GM12878 (cell line): ENCODE measurements around the gene STAG1. TPM values are rescaled to one million over a fixed set of nuclear protein-coding genes. Genes with fewer than 3 reads are reported as not detected.
"Not testable (repeated sequence)": the region's sequence is repeated elsewhere in the genome, so short reads cannot be mapped to it uniquely, and the experiment has no call there.

ENCODE experiments used
- ATAC-seq: fragments of 200-7000 bp; cut with Tn5 transposase; 3 replicates; pipeline ENCODE4 v1.9.1; 2020; ENCODE audit warnings: mild to moderate bottlenecking, moderate library complexity
- BruUV-seq: library from RNA; stranded (reverse); fragments of 400-500 nt; replicated peaks from 2 replicates; lab custom pipeline; 2021; lab: Mats Ljungman, UMichigan
- CTCF ChIA-PET: fragments of 300-600 bp; sonication (Branson Sonifier 250); formaldehyde crosslinking; extraction: SDS; loops from one replicate; lab custom pipeline; 2021; ENCODE audit warnings: inconsistent platforms; lab: Yijun Ruan, JAX
- POLR2A ChIA-PET: fragments of 350-600 bp; formaldehyde crosslinking; extraction: SDS; loops from one replicate; lab custom pipeline; 2021; ENCODE audit warnings: inconsistent platforms; lab: Charles Lee
- RAD21 ChIA-PET: fragments of 300-600 bp; sonication (Branson Sonifier 250); formaldehyde crosslinking; loops from one replicate; lab custom pipeline; 2023; ENCODE audit warnings: antibody characterized with exemption; ENCODE audit not compliant: unreplicated experiment; lab: Charles Lee
- SMC1A ChIA-PET: fragments of 300-600 bp; sonication (Branson Sonifier 250); formaldehyde crosslinking; loops from one replicate; lab custom pipeline; 2023; ENCODE audit not compliant: unreplicated experiment, uncharacterized antibody; lab: Charles Lee
- DNase-seq: peaks from one replicate; pipeline ENCODE4 v3.0.0-alpha.2; 2011; ENCODE audit warnings: low read depth, low spot score
- FAIRE-seq: peaks from 3 replicates; lab custom pipeline; 2011; peaks lifted over from hg19 to GRCh38; lab: Jason Lieb, UNC
- H2AFZ ChIP-seq: 2 replicates; pipeline ENCODE4 v1.6.0; 2011; ENCODE audit warnings: low read depth, low read length, control low read depth; ENCODE audit not compliant: control insufficient read depth
- H3K27ac ChIP-seq: 2 replicates; pipeline ENCODE4 v1.5.1; 2011; ENCODE audit warnings: control low read depth; ENCODE audit not compliant: control insufficient read depth, insufficient read depth
- H3K27me3 ChIP-seq, 2 experiments: replicated peaks in 1 of 2; 2 replicates each; pipeline versions ENCODE4 v1.6.0 to v1.6.1; 2011; ENCODE audit warnings: low read length in 1 of 2; ENCODE audit not compliant: control insufficient read depth in 2 of 2, insufficient read depth in 2 of 2
- H3K36me3 ChIP-seq, 2 experiments: 2 replicates each; pipeline ENCODE4 v1.5.1; 2011; ENCODE audit warnings: low read length in 1 of 2; ENCODE audit not compliant: control insufficient read depth in 2 of 2, insufficient read depth in 2 of 2
- H3K4me1 ChIP-seq: 2 replicates; pipeline ENCODE4 v1.6.1; 2011; ENCODE audit warnings: mild to moderate bottlenecking, low read length, moderate library complexity, mixed read lengths; ENCODE audit not compliant: control insufficient read depth, insufficient read depth
- H3K4me2 ChIP-seq: 2 replicates; pipeline ENCODE4 v1.6.0; 2011; ENCODE audit warnings: control low read depth; ENCODE audit not compliant: control insufficient read depth, insufficient read depth
- H3K4me3 ChIP-seq: fragments of 200-600 bp; sonication (generic); 2 replicates; pipeline ENCODE4 v1.5.1; 2016
- H3K79me2 ChIP-seq: 2 replicates; pipeline ENCODE4 v1.6.0; 2011; ENCODE audit warnings: low read length; ENCODE audit not compliant: control insufficient read depth, insufficient read depth
- H3K9ac ChIP-seq: 2 replicates; pipeline ENCODE4 v1.8.0; 2011; ENCODE audit warnings: low read length, control low read depth, mixed read lengths; ENCODE audit not compliant: control insufficient read depth, insufficient read depth
- H3K9me3 ChIP-seq: replicated peaks from 3 replicates; pipeline ENCODE4 v1.5.1; 2011; ENCODE audit warnings: mild to moderate bottlenecking, low read length; ENCODE audit not compliant: control insufficient read depth, insufficient read depth
- H4K20me1 ChIP-seq: 2 replicates; pipeline ENCODE4 v1.6.0; 2011; ENCODE audit not compliant: control insufficient read depth, insufficient read depth
- JUNB ChIP-seq: IDR thresholded peaks from 2 replicates; pipeline ENCODE4 v1.6.1; 2016; ENCODE audit warnings: antibody characterized with exemption, mild to moderate bottlenecking
- NR2C2 ChIP-seq: IDR thresholded peaks from 2 replicates; pipeline ENCODE4 v1.6.1; 2011; ENCODE audit warnings: borderline replicate concordance, low read depth; ENCODE audit not compliant: control insufficient read depth, insufficient read length
- POU2F2 ChIP-seq: IDR thresholded peaks from 3 replicates; pipeline ENCODE4 v1.6.1; 2011; ENCODE audit warnings: low read depth, mild to moderate bottlenecking, low read length, borderline replicate concordance
- WGBS: methylation state at CpG from one replicate; pipeline ENCODE4 v1.1.6; 2016; ENCODE audit warnings: low lambda C conversion rate; ENCODE audit not compliant: insufficient replicate concordance, insufficient coverage; ENCODE audit errors: missing lambda C conversion rate; 5-methylcytosine and 5-hydroxymethylcytosine counted together
- in situ Hi-C: fragments of 300-500 bp; cut with MboI; formaldehyde crosslinking; loops from 9 replicates; pipeline ENCODE4 v1.14.3; 2018; ENCODE audit warnings: mixed read lengths
- intact Hi-C: fragments of 100-400 bp; cut with micrococcal nuclease; formaldehyde crosslinking; loops from one replicate; pipeline ENCODE4 v1.14.2; 2022; ENCODE audit not compliant: unreplicated experiment
- polyA plus RNA-seq, 11 experiments: library from polyadenylated mRNA; depleted of rRNA in 4 of 11; unstranded in 6 of 11; stranded (reverse) in 5 of 11; fragments of >200 nt; fragmentation: Nextera tagmentation in 4 of 11; fragmentation: Illumina TruSeq in 1 of 11; extraction: Ambion mirVana in 4 of 11; extraction: Trizol in 1 of 11; gene quantifications; 1 replicate in 1 of 11; 2 replicates in 10 of 11; pipeline versions ENCODE4 v1.2.1 to v1.2.3, GENCODE V29; 2011 to 2016; ENCODE audit warnings: inconsistent platforms in 2 of 11, missing spikeins in 2 of 11, low read depth in 1 of 11
- total RNA-seq, 4 experiments: library from RNA; depleted of rRNA in 3 of 4; stranded (reverse); fragments of >200 nt in 3 of 4; fragmentation: Illumina TruSeq in 1 of 4; extraction: Trizol in 1 of 4; gene quantifications; 2 replicates each; pipeline versions ENCODE4 v1.2.1 to v1.2.3, GENCODE V29; 2013 to 2021
- TF ChIP-seq, protein P1 (sequence below): fragments of 450-650 bp; IDR thresholded peaks from 2 replicates; pipeline ENCODE4 v1.6.1; 2017; ENCODE audit warnings: mild to moderate bottlenecking, moderate library complexity
- TF ChIP-seq, protein P2 (sequence below): fragments of 450-650 bp; IDR thresholded peaks from 2 replicates; pipeline ENCODE4 v1.6.1; 2018; ENCODE audit warnings: borderline replicate concordance, mild to moderate bottlenecking; ENCODE audit not compliant: partially characterized antibody

Gene STAG1
- total and polyA plus RNA-seq, 10 of the 15 experiments (the other 5 are each of a cell fraction or from before 2014, with no cell fraction given): 4.4 to 30.1 (median 20.2) TPM

DNA sequence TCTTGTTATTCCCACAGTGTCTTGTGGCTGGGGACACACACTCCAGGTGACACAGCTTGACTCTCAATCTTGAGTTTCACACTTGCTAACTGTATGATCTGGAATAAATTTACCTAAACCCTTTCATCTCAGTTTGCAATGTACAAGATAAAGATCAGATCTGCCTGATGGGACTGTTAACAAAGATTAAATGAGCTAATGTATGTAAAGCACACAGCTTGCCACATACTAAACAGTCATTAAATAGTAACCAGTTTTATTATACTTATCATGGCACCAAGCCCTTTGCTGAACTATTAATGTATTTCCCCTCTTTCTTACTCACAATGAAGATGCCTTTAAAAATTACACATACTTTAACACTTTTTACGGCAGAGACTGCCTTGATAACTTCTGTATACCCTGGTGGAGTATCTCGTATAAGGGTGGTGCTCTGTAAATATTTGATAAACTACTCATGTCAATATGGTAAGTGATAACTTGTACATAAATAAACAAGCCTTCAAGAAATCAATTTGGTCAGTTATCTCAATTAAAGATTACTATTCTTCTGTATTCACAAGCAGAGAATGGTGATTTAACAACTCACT, 184.5 kb downstream of the STAG1 start:
- ATAC-seq: no peak

DNA sequence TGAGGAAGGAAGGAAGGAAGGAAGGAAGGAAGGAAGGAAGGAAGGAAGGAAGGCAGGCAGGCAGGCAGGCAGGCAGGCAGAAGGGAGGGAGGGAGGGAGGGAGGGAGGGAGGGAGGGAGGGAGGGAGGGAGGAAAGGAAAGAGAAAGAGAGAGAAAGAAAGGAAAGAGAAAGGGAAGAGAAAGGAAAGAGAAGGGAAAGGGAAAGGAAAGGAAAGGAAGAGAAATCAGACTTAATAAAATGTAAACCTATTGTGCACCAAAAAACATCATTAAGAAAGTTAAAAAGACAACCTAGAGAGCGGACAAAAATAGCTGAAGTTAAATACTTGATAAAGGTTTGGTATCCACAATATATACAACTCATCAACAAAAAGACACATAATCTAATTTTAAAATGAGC, 187.2 kb downstream of the STAG1 start:
- in situ Hi-C loops, H3K27me3 ChIP-seq, POLR2A ChIA-PET, BruUV-seq, H3K9ac ChIP-seq, RAD21 ChIA-PET, H3K9me3 ChIP-seq, SMC1A ChIA-PET, ATAC-seq, H4K20me1 ChIP-seq, H3K79me2 ChIP-seq, H3K4me3 ChIP-seq, DNase-seq, CTCF ChIA-PET, intact Hi-C loops, FAIRE-seq, H3K27ac ChIP-seq, H3K36me3 ChIP-seq, H3K4me2 ChIP-seq, H2AFZ ChIP-seq, H3K4me1 ChIP-seq: not testable (repeated sequence)
- WGBS: 100% methylated on average over 1 of the region's 1 CpG

More for the DNA sequence above, 184.5 kb downstream of the STAG1 start:
- FAIRE-seq (no peak), DNase-seq (no peak)
- in situ Hi-C loops: no loop called here
- H3K9me3 ChIP-seq: no peaks in the 10 kb centered on the region
- H3K79me2 ChIP-seq: no peaks in the 10 kb centered on the region
- ChIA-PET RAD21 (no interaction called here), CTCF (no interaction called here), SMC1A (interaction anchor here (1.1 kb wide), 1 partner anchor 19 kb away, joined by 3 read pairs; no protein-coding TSS in a partner anchor), POLR2A (interaction anchor here (0.6 kb wide), 1 partner anchor 59 kb away, joined by 8 read pairs; no protein-coding TSS in a partner anchor)
- 100% methylated on average over 2 of the region's 2 CpGs for WGBS
- H3K4me1 ChIP-seq: no peaks in the 10 kb centered on the region
- no peaks in the 10 kb centered on the region; a peak in 1 of 4 replicates for H3K36me3 ChIP-seq
- BruUV-seq: no TSS peak
- no peak for TF ChIP-seq POU2F2
- no peak for TF ChIP-seq JUNB
- TF ChIP-seq, protein P1, sequence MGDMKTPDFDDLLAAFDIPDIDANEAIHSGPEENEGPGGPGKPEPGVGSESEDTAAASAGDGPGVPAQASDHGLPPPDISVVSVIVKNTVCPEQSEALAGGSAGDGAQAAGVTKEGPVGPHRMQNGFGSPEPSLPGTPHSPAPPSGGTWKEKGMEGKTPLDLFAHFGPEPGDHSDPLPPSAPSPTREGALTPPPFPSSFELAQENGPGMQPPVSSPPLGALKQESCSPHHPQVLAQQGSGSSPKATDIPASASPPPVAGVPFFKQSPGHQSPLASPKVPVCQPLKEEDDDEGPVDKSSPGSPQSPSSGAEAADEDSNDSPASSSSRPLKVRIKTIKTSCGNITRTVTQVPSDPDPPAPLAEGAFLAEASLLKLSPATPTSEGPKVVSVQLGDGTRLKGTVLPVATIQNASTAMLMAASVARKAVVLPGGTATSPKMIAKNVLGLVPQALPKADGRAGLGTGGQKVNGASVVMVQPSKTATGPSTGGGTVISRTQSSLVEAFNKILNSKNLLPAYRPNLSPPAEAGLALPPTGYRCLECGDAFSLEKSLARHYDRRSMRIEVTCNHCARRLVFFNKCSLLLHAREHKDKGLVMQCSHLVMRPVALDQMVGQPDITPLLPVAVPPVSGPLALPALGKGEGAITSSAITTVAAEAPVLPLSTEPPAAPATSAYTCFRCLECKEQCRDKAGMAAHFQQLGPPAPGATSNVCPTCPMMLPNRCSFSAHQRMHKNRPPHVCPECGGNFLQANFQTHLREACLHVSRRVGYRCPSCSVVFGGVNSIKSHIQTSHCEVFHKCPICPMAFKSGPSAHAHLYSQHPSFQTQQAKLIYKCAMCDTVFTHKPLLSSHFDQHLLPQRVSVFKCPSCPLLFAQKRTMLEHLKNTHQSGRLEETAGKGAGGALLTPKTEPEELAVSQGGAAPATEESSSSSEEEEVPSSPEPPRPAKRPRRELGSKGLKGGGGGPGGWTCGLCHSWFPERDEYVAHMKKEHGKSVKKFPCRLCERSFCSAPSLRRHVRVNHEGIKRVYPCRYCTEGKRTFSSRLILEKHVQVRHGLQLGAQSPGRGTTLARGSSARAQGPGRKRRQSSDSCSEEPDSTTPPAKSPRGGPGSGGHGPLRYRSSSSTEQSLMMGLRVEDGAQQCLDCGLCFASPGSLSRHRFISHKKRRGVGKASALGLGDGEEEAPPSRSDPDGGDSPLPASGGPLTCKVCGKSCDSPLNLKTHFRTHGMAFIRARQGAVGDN: no peak
- TF ChIP-seq, protein P2, sequence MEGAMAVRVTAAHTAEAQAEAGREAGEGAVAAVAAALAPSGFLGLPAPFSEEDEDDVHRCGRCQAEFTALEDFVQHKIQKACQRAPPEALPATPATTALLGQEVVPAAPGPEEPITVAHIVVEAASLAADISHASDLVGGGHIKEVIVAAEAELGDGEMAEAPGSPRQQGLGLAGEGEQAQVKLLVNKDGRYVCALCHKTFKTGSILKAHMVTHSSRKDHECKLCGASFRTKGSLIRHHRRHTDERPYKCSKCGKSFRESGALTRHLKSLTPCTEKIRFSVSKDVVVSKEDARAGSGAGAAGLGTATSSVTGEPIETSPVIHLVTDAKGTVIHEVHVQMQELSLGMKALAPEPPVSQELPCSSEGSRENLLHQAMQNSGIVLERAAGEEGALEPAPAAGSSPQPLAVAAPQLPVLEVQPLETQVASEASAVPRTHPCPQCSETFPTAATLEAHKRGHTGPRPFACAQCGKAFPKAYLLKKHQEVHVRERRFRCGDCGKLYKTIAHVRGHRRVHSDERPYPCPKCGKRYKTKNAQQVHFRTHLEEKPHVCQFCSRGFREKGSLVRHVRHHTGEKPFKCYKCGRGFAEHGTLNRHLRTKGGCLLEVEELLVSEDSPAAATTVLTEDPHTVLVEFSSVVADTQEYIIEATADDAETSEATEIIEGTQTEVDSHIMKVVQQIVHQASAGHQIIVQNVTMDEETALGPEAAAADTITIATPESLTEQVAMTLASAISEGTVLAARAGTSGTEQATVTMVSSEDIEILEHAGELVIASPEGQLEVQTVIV: no peak
- no peak for TF ChIP-seq NR2C2
- H3K4me3 ChIP-seq: no peak overlapping the region
- intact Hi-C loops: no loop called here
- no peak overlapping the region for H3K27ac ChIP-seq
- no peaks in the 10 kb centered on the region for H4K20me1 ChIP-seq
- no peak overlapping the region for H3K4me2 ChIP-seq
- no peaks in the 10 kb centered on the region for H3K27me3 ChIP-seq
- no peak overlapping the region for H2AFZ ChIP-seq
- no peak overlapping the region for H3K9ac ChIP-seq
